ENCODE measurements around the gene HAND2. TPM values are rescaled to one million over a fixed set of nuclear protein-coding genes. Genes with fewer than 3 reads are reported as not detected.

Gene HAND2
- total RNA-seq, 1 donor from 2014 or later, result not detected

DNA sequence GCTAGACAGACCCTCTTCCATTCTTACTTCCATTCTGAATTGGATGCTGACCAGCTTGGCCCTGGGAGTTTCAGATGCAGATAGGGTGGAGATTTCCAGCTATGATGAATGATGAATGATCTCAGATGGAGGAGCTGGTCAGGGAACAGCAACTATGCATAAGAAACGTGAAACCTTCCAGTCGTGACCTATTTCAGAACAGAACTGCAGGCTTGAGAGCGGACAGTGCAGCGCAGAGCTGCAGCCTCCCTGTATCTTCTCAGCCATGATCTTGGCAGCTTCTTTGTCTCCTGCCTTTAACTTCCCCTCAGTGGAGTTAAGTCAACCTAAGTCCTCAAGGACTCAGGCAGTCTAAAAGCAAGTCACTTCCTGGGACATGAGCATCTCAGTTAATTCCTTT, 43.3 kb upstream of the HAND2 start:
- TF ChIP-seq, protein P1, sequence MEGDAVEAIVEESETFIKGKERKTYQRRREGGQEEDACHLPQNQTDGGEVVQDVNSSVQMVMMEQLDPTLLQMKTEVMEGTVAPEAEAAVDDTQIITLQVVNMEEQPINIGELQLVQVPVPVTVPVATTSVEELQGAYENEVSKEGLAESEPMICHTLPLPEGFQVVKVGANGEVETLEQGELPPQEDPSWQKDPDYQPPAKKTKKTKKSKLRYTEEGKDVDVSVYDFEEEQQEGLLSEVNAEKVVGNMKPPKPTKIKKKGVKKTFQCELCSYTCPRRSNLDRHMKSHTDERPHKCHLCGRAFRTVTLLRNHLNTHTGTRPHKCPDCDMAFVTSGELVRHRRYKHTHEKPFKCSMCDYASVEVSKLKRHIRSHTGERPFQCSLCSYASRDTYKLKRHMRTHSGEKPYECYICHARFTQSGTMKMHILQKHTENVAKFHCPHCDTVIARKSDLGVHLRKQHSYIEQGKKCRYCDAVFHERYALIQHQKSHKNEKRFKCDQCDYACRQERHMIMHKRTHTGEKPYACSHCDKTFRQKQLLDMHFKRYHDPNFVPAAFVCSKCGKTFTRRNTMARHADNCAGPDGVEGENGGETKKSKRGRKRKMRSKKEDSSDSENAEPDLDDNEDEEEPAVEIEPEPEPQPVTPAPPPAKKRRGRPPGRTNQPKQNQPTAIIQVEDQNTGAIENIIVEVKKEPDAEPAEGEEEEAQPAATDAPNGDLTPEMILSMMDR (IDR thresholded peaks at IDR 0.05; ENCODE audit: partially characterized antibody, unreplicated experiment), result no peak
- no peaks in the 10 kb centered on the region for H3K36me3 Mint-ChIP-seq (ENCODE audit: unreplicated experiment)
- no peak for DNase-seq
- no peak overlapping the region for H3K27ac Mint-ChIP-seq (ENCODE audit: unreplicated experiment)
- H3K27me3 Mint-ChIP-seq (ENCODE audit: unreplicated experiment), result no peaks in the 10 kb centered on the region
- H3K4me3 Mint-ChIP-seq (ENCODE audit: unreplicated experiment), result no peak overlapping the region
- H3K4me1 Mint-ChIP-seq (ENCODE audit: low read depth, unreplicated experiment), result no peaks in the 10 kb centered on the region
- H3K9me3 Mint-ChIP-seq (ENCODE audit: unreplicated experiment), result no peaks in the 10 kb centered on the region

- no peak for DNase-seq
- TF ChIP-seq, protein P1 (IDR thresholded peaks at IDR 0.05; ENCODE audit: partially characterized antibody, unreplicated experiment), result no peak
- no peaks in the 10 kb centered on the region for H3K36me3 Mint-ChIP-seq (ENCODE audit: unreplicated experiment)
- H3K4me3 Mint-ChIP-seq (ENCODE audit: unreplicated experiment), result no peak overlapping the region
- H3K9me3 Mint-ChIP-seq (ENCODE audit: unreplicated experiment), result no peaks in the 10 kb centered on the region
- H3K27ac Mint-ChIP-seq (ENCODE audit: unreplicated experiment), result no peak overlapping the region
- no peaks in the 10 kb centered on the region for H3K4me1 Mint-ChIP-seq (ENCODE audit: low read depth, unreplicated experiment)
- H3K27me3 Mint-ChIP-seq (ENCODE audit: unreplicated experiment), result no peaks in the 10 kb centered on the region
Measured at GRCh38 chr4:173572493-173573129, 42.6 kb upstream of the HAND2 start.

- H3K27me3 Mint-ChIP-seq (ENCODE audit: unreplicated experiment), result no peaks in the 10 kb centered on the region
- H3K36me3 Mint-ChIP-seq (ENCODE audit: unreplicated experiment), result no peaks in the 10 kb centered on the region
- DNase-seq, result no peak
- H3K27ac Mint-ChIP-seq (ENCODE audit: unreplicated experiment), result no peak overlapping the region
- TF ChIP-seq, protein P1 (IDR thresholded peaks at IDR 0.05; ENCODE audit: partially characterized antibody, unreplicated experiment), result no peak
- H3K9me3 Mint-ChIP-seq (ENCODE audit: unreplicated experiment), result no peaks in the 10 kb centered on the region
- H3K4me3 Mint-ChIP-seq (ENCODE audit: unreplicated experiment), result no peak overlapping the region
- no peaks in the 10 kb centered on the region for H3K4me1 Mint-ChIP-seq (ENCODE audit: low read depth, unreplicated experiment)
Measured at GRCh38 chr4:173571620-173572019, 41.6 kb upstream of the HAND2 start.

GRCh38 chr4:173565281-173565680, 35.3 kb upstream of the HAND2 start:
- Mint-ChIP-seq H3K27ac (ENCODE audit: unreplicated experiment) (no peak overlapping the region), H3K4me1 (ENCODE audit: low read depth, unreplicated experiment) (no peaks in the 10 kb centered on the region), H3K36me3 (ENCODE audit: unreplicated experiment) (no peaks in the 10 kb centered on the region), H3K27me3 (ENCODE audit: unreplicated experiment) (no peaks in the 10 kb centered on the region), H3K9me3 (ENCODE audit: unreplicated experiment) (no peaks in the 10 kb centered on the region), H3K4me3 (ENCODE audit: unreplicated experiment) (no peak overlapping the region)
- TF ChIP-seq, protein P1 (IDR thresholded peaks at IDR 0.05; ENCODE audit: partially characterized antibody, unreplicated experiment), result no peak
- no peak for DNase-seq

DNA sequence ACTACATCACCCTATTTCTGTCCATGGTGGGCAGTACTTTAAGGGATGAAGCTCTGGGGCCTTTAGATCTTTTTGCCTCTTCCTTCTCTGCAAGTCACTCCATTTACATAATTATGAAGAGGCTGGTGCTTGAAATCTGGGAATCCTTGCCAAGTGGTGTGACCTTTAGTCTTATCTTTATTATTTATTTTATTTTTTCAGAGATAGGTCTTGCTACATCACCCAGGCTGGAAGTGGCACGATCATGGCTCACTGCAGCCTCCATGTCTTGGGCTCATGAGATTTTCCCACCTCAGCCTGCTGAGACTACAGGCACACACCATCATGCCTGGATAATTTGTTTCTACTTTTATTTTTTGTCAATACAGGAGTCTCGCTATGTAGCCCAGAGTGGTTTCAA, 34.4 kb upstream of the HAND2 start:
- no peaks in the 10 kb centered on the region for H3K27me3 Mint-ChIP-seq (ENCODE audit: unreplicated experiment)
- TF ChIP-seq, protein P1 (IDR thresholded peaks at IDR 0.05; ENCODE audit: partially characterized antibody, unreplicated experiment), result no peak
- no peaks in the 10 kb centered on the region for H3K9me3 Mint-ChIP-seq (ENCODE audit: unreplicated experiment)
- H3K27ac Mint-ChIP-seq (ENCODE audit: unreplicated experiment), result no peak overlapping the region
- no peaks in the 10 kb centered on the region for H3K36me3 Mint-ChIP-seq (ENCODE audit: unreplicated experiment)
- no peak overlapping the region for H3K4me3 Mint-ChIP-seq (ENCODE audit: unreplicated experiment)
- no peaks in the 10 kb centered on the region for H3K4me1 Mint-ChIP-seq (ENCODE audit: low read depth, unreplicated experiment)
- no peak for DNase-seq
